HG02798 (cell line): Measurements from ENCODE around the gene IDH3G.

Source experiments
- ATAC-seq: cut with Tn5 transposase; IDR thresholded peaks from one replicate; pipeline ENCODE4 v1.9.1; 2021; ENCODE audit warnings: mild to moderate bottlenecking; ENCODE audit not compliant: unreplicated experiment, poor library complexity

IDH3G gene

DNA sequence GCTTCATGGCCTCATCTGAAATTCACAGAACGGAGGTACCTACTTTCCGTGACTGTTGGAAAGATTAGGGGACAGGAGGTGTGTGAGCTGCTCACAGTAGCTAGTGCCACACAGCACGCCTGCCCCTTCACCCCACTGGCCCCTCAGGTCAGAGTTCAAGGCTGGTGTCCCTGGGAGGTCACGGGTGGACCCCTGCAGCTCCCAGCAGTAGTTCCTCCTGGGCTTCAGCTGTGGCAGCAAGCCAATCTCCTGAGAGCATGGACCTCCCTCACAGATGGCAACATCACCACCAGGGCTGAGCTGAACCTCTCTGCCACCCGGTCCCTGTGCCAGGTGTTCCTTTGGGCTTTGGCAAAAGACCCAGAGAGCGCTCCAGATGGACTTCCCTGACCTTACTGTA lies 1.8 kb downstream of the IDH3G start:
- no peak for ATAC-seq

DNA sequence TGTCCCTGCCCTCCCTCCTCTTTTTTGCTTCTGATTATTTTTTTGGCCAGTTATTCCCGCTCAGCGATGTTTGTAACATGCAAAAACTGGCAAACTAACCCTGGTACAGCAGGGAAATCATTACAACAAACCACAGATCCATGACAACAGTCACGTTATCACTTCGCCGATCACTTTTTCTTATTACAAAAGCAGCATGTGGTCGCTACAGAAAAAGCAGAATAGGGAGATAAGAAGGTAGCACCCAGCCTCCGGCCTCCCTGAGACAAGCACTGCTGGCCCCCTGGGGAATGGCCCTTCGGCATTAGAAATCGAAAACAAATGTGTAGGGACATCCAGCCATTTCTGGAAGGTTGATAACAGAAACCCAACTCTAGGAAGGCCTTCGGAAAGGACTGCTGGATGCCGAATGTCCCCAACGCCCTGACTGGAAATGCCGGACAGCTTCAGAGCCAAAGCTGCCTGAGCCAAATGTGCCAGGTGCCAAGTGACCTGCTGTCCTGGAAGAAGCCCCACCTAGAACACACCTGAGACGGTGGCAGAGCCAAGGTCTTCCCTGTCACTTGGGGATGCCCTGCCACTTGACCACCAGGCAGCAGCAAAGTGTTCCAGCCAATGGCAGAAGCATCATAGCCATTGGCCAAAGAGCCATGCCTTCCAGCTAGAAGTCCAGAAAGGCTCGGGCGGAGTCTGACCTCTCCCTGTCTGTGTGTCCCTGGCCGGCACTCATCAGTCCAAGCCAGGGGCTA lies 2.9 kb downstream of the IDH3G start:
- ATAC-seq: no peak

DNA sequence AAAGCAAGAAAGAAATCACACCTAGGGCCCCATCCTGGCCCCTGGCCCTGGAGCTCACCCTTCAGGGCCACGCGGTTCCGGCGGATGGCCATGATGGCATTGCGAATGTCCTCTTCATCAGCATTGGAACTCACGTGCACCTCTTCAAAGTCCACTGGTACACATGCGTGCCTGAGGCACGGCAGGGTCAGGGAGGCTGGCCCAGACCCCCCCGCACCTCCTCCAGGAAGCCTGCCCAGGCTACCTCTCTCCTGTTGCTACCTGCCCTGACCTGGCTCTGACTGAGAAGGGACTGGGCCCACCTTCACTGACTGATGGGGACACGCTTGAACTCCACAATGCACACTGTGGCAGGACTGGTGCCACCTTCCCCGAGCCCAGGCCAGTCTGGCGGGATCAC lies 4.5 kb downstream of the IDH3G start:
- no peak for ATAC-seq

DNA sequence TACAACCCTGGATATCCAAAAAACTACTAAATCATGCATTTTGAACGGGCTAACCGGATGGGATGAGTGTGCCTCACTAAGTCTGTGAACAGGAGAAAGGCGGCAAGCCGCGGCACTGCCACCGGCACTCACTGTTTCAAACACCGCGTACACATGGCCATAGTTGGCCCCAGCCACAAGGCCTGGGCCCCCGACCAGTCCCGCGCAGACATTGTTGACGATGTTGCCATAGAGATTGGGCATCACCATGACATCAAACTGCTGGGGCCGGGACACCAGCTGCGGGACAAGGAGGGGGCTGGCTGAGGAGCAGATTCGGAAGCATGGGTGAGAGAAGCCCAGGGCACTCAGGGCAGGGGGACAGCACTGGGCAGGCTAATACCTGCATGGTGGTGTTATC lies 7.5 kb downstream of the IDH3G start:
- no peak for ATAC-seq

DNA sequence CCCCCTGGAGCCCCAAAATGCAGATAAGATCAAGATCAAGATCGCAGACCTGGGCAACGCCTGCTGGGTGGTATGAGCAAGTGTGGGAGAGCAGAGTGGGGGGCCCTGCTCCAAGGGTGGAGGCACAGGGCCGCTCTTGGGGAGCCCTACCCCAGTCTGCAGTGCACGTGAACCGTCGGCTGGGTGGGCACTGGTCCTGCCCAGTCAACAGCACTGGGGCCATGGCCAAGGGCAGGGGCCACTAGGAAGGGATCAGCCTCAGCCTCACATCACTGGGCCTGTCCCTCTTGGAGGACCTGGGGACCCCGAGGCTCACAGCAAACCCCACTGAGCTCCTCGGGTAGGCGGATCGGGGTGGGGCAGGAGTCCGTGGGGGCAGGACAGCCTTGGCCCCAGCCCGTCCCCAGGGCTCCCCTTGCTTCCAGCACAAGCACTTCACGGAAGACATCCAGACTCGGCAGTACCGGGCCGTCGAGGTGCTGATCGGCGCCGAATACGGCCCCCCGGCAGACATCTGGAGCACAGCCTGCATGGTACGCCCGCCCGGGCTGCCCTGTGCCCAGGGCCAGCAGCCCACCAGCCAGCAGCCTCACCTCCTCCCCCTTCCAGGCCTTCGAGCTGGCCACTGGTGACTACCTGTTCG lies 9.7 kb downstream of the IDH3G start:
- no peak for ATAC-seq

DNA sequence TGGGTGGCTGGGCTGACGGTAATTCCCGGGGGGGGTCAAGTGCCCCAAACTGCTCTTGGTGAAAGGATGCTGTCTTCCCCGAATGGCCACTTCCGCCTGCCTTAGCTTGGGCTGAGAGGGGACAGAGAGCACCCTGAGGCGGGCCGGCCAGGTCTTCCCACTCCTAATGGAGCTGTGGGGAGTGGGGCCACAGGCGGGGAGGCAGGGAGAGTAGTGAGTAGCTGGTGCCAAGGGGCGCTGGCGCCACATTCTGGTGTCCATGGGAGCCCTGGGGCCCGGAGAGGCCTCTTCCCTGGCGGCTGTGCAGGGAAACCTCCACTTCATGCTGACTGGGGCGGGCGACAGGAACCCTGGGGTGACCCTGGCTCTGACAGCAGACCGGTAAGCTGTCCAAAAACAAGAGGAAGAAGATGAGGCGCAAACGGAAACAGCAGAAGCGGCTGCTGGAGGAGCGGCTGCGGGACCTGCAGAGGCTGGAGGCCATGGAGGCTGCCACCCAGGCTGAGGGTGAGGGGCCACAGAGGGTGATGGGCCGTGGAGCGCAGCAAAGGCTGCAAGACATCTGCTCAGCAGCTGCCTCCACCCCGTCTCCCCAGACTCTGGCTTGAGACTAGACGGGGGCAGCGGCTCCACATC lies 10.7 kb downstream of the IDH3G start:
- no peak for ATAC-seq

DNA sequence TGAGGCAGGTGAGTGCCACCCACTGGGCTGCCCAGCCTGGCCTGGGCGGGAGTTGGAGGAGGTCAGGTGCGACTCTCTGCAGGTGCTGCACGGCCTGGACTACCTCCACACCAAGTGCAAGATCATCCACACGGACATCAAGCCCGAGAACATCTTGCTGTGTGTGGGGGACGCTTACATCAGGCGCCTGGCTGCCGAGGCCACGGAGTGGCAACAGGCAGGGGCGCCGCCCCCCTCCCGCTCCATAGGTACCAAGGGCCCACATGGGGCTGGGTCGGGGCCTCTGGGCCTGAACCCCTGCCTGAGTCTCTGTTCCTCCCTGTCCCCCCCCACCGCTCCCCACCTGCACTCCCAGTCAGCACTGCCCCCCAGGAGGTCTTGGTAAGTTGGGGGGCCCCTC lies 11.3 kb downstream of the IDH3G start:
- no peak for ATAC-seq

DNA sequence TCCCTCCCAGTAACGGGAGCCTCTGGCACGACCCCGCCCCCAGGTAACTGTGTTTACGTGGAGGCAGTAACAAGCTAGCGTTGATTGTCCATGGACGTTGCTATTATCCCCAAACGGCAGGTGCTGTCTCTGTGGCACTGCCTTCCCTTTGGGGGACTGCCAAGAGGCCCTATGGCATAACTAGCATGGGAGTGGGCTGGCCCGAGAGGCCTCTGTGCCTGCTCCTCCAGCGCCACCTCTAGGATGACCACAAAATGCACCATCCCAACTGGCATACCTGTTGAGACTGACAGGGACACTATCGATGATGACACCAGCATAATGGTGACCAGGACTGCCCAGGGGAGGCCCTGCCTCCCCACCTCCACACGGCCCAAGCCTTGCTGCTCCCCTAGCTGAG lies 11.9 kb downstream of the IDH3G start:
- no peak for ATAC-seq

DNA sequence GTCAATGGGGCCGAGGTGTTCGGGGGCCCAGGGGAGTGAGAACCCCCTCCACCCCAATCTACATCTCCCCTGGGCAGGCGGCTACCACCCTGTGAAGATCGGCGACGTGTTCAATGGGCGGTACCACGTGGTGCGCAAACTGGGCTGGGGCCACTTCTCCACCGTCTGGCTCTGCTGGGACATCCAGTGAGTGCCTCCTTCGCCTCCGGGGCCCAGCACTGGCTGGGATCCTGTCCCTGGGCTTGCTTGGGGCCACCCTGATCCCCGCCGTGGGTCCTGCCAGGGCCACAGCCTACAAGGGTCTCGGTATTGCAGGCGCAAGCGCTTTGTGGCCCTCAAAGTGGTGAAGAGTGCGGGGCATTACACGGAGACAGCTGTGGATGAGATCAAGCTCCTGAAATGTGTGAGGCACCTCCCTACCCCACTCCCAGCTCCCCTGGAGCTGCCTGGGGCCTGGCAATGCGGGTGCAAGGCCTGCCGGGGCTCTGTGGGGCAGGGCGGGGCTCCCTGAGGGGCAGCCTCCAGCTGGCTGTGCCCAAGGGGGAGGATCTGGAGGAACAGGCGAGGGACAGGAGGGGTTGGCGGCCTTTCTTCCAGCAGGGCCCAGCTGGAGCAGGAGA lies 12.6 kb downstream of the IDH3G start:
- no peak for ATAC-seq

DNA sequence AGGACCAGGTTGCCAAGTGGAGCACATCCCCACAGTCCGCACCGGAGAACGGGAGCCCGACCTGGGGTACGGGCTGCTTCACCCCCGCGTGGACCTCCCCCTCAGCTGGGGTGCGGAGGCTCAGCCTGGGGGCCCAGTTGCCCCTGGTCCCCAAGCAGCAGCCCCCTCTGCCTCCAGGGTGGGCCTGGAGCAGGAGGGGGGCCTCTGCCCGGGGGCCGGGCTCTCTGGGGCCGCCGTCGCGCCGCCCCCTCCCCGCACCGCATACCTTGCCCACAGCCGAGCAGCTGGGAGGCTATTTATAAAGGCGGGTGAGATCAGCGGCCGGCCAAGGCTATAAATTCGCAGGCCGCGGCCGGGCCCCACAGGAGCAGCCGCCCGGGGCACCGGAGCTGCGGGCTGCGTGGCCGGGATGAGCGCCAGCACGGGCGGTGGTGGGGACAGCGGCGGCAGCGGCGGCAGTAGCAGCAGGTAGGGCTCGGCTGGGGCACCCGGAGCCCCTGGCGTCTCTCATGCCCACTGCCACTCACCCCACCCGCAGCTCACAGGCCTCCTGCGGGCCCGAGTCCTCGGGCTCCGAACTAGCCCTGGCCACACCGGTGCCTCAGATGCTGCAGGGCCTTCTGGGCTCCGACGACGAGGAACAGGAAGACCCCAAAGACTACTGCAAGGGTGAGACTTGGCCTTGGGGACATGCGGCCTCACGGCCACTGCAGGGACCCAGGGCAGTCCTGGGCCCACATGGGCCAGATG lies 13.3 kb downstream of the IDH3G start, which contains the start of gene SRPK3:
TSS of gene SRPK3 (plus strand) at position 364 of the 750 bp plus-strand sequence. CDS start at position 410, 46 bp downstream.
- ATAC-seq: no peak

DNA sequence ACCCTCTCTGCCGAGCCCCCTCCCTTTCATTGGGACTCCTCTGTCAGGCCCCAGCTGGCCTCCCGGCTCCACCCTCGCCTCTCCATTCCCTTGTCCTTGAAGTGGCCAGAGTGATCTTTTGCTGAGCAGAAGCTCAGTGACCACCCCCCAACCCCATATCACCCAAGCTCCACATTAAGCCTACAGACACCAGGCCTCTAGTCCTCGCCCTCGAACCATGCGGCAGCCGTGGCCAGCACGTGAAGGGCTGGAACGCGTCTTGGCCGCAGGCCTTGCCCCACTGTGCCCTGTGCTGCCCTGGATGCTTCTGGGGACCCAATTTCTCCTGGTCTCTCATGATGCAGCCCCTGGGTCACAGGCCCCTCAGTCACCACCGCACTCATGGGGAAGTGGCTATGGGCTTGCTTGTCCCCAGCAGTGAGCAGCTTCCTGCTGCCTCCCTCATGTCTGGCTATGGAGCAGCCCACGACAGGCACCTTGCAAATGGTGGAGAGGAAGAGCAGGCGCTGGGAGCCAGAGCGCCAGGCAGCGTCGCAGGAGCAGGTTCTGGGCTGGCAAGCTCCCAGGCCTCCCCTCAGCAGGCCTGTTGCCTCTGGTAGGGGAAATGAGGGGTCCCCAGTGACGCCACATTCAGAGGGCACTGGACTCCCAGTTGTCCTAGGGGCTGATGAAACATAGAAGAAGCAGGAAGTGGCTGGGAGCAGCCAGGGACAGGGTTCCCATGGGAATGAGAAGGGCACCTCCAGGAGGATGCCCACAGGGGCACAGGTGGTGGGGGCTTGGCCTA lies 14.1 kb downstream of the IDH3G start:
- no peak for ATAC-seq

DNA sequence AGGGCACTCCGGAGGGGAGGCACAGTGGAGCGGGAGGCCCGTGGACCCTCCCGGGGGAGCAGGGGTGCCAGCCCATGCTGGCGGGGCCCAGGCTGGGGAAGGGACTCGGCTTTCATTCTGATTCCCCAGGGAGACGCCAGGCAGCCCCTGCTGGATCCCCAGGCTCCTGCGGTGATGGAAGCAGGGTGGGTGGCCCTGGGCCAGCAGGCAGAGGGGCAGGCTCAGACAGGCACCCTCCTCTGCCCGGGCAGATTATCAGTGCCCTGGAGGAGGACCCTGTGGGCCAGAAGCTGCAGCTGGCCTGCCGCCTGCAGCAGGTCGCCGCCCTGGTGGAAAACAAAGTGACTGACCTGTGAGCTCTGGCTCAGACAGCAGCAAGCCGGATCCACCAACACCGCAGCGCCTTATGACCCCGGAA lies 15.5 kb downstream of the IDH3G start:
- ATAC-seq: no peak

DNA sequence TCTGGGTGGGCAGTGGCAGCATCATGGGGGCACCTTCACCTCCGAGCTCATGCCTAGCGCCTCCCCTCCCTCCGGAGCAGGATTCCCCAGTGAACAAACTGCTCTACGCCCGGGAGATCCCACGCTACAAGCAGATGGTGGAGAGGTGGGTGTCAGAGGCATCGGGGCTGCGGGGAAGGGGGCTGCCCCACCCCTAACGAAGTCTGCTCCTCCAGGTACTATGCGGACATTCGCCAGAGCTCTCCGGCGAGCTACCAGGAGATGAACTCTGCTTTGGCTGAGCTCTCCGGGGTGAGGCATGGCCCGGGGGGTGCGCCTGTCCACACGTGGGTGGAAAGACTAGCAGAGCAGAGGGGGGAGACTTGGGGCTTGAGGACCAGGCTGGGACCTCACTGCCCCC lies 16.0 kb downstream of the IDH3G start:
- ATAC-seq: no peak

DNA sequence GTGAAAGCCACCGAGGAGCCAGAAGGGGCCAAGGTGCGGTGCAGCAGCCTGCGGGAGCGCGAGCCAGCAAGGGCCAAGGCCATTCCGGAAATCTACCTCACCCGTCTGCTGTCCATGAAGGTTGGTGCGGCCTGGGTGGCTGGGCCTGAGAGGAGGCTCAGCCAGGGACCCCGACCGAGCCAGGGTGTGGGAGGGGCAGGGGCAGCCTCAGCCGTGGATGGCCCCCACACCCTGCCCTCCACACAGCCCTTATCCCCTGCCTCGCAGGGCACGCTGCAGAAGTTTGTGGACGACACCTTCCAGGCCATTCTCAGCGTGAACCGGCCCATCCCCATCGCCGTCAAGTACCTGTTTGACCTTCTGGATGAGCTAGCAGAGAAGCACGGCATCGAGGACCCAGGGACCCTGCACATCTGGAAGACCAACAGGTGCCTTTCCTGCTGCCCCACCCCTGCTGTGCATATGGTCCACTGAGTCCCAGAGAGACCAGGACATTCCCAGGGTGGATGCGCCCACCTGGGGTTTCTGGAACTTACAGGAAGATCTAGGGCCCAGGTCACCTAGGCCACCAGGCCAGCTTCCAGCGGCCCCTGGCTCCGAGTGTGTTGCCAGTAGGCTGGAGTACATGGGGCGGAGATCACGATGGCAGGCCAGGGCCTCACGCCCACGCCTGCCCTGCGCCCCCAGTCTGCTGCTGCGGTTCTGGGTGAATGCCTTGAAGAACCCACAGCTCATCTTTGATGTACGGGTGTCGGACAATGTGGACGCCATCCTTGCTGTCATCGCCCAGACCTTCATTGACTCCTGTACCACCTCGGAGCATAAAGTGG lies 16.7 kb downstream of the IDH3G start:
- no peak for ATAC-seq

DNA sequence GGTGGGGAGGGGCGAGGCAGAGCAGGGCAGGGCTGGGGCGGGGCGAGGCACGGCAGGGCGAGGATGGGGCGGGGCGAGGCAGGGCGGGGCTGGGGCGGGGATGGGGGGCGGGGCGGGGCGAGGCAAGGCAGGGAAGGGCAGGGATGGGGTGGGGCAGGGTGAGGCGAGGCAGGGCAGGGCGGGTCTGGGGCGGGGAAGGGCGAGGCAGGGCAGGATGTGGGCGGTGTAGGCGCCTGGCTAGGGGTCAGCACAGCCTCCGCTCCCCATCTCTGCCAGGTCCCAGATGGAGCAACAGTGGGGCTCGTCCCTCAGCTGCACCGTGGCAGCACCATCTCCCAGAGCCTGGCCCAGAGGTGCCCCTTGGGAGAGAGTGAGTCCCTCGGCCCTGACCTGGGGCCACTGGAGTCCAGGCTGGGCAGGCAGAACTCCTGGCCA lies 17.5 kb downstream of the IDH3G start:
- ATAC-seq: no peak

DNA sequence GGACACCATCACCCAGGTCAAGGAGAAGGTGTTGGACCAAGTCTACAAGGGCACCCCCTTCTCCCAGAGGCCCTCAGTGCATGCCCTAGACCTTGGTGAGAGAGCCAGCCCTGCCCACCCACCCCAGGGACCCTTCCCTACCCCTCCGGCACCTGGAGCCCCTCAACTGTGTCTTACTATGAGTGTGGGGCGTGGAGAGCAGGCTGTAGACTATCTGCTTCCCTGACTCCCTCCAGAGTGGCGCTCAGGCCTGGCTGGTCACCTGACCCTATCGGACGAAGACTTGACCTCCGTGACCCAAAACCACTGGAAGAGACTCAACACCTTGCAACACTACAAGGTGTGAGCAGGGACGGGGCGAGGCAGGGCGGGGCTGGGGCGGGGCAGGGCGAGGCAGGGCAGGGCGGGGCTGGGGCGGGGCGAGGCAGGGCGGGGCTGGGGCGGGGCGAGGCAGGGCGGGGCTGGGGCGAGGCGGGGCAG lies 18.0 kb downstream of the IDH3G start:
- ATAC-seq: no peak

DNA sequence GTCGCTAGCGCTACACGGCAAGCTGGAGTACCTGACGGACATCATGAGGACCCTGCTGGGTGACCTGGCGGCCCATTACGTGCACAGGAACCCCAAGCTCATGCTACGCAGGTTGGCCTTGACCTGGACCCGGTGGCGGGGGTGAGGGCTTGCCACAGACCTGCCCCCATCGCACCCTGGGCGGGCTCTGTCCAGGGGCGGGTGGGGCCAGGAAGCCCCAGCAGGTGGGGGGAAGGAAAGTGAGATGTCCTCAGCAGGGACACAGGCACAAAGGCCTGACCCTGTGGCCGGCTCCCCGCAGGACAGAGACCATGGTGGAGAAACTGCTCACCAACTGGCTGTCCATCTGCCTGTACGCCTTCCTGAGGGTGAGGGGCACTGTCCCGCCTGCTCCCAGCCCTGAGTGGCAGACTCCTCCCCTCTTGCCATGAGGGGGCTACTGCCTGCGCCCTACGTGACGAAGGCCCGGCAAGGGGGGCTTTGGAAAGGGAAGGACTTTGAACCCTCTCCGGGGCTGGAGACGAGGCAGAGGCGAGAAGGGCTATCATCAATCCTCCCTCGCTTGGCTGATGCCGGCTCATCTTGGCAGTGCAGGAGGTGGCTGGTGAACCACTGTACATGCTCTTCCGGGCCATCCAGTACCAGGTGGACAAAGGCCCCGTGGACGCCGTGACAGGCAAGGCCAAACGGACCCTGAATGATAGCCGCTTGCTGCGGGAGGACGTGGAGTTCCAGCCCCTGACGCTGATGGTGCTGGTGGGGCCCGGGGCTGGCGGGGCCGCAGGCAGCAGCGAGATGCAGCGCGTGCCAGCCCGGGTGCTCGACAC lies 18.7 kb downstream of the IDH3G start:
- no peak for ATAC-seq
